Colon (tissue), 2 donors: ENCODE results near the gene MAP1LC3B2.

Experiments used
- FAIRE-seq: peaks from 2 replicates; lab custom pipeline; 2012; peaks lifted over from hg19 to GRCh38; lab: Jason Lieb, UNC
- donor health status: control.
- donor health status: control.

Gene MAP1LC3B2

DNA sequence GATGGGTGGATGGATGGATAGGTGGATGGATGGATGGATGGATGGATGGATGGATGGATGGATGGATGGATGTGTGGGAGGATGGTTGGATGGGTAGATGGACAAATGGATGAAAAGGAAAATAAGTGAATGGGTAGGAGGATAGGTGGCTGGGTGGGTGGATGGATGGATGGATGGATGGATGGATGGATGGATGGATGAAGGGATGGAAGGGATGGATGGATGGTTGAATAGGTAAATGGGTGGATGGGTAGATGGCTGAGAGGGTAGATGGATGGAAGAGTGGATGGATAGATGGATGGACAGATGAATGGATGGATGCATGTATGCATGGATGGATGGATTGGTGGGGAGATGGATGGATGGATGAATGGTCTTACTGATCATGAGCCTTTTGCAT lies 36.5 kb downstream of the MAP1LC3B2 start:
- FAIRE-seq, result no peak

DNA sequence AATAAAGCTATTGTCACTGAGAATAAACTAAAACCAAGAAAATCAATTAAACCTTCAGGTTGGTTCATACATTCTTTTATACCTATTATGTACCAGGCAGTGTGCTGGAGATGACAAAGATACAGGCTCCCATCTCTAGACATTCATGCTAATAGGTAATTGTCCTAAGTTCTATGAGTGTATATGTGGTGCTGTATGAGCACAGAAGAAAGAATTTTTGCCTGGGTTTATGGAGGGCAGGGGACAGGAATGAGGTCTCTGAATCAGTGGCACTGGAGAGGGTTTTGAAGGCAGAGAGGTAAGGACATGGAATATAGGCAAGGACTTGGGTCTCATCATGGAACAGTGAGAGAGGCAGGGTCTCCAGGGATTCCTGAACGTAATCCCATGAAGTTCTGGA lies 38.7 kb downstream of the MAP1LC3B2 start:
- FAIRE-seq, result no peak

DNA sequence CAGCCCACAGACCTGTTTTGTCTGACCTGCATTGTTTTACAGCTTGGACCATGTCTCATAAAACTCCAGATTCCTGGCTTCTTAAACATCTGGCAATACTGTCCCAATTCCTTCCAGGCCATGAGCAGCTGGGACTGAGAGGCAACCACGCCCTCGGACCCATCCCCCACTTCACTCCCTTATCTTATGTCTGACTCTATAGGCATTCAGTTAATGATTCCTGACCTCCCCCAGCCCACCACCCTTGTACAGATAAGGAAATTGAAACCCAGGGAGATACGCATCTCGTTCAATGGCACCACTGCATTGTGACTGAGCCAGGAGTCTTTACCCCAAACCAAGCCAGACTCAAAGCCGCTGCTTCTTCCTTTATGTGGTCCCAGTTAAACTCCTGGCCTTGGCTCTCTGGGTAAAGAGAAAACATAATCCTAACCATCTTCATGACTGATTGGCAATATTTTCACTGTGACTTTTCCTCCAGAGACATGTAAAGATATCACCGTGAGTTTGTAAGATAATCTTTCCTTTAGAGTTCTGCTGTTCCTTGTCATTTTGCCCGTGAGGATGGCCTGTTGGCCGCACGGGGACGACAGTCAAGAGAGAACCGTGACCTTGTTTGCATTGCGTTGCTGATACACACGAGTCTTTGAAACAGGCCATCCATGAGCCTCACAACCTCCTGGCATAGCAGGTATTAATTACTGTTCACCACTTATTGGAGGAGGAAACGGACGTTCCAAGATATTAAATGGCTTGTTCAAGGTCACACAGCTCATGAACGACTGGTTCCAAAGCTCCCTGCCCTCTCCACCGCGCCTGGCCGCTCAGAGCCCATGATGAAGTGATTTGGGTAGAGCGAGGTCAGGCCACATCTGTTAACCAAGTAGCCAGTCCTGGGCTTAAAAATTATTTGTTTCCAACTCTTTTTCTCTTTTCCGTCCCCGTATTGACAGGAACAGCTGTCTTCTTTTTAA lies 39.4 kb downstream of the MAP1LC3B2 start:
- no peak for FAIRE-seq

DNA sequence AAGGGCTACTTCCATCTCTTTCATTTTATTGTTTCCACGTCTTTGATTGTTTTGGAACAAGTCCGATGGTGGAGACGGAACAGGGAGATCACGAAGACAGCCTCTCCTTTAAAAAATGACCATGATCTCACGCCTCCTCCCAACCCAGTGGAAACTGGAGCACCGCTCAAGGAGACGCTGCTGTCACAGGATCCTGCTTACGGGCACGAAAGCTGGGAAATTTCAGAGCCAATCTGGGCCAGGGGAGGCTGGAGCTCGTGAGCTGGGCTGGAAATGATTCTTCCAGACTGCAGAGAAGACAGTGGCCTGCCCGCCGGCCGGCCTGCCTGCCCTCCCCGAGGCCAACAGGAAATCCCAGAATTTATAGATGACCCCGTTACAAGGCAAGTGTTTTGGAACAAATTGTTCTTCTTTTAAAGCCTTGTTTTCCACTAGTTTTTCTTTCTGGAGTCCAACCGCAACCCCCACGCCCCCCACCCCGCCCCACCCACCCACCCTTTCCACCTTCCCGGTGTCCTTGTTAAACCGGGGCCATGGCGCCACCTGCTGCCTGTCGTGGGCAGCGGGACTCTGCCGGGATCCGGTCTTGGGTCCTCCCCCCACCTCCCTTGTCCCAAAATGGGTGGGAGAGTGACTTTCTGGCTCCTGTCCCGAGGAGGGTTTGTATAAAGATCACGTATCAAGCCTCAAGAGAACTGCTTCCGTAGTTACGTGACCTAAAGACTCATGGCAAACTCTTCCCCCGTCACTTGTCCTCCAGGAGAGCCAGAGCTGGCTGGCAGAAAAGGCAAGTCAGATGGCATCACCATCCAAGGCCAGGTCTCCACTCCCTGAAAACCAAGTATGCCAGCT lies 40.3 kb downstream of the MAP1LC3B2 start:
- no peak for FAIRE-seq

DNA sequence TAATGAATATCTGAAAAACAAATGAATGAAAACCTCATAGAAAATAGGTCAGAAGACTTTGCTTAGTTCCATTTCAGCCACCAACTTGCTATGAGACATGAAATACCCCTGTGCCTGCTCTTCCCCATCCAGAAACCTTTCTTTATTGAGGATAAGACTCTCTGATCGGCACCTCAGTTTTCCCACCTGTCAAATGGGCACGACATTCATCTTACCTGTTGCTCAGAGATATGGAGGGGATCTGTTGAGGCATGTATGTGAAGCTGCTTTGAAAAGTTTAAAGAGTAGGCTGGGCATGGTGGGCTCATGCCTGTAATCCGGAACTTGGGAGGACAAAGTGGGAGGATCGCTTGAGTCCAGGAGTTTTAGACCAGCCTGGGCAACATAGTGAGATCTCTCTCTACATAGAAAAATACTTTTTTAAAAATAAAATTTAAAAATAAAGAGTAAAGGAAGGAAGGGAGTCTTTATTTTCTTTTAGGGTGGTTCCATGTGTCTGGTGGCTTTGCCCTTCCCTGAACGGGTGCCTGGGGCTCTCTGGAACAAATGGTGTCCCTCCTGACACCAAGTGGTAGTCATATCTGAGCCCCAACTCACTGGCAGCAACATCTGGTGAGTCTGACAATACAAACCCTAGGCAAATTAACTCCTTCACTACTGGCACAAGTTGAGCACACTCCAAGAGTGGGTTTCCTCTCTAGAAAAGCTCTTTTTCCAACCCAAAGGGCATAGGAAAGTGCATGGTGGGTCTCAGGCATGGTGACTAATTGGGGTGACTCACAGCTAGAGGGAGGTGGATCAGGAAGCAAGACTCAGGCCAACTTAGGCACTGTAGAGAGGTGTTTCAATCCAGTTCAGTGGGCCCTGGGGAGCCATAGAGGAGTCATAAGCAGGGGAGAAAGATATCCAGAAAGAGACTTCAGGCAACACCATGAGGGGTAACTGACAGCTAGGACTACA lies 42.1 kb downstream of the MAP1LC3B2 start:
- no peak for FAIRE-seq

DNA sequence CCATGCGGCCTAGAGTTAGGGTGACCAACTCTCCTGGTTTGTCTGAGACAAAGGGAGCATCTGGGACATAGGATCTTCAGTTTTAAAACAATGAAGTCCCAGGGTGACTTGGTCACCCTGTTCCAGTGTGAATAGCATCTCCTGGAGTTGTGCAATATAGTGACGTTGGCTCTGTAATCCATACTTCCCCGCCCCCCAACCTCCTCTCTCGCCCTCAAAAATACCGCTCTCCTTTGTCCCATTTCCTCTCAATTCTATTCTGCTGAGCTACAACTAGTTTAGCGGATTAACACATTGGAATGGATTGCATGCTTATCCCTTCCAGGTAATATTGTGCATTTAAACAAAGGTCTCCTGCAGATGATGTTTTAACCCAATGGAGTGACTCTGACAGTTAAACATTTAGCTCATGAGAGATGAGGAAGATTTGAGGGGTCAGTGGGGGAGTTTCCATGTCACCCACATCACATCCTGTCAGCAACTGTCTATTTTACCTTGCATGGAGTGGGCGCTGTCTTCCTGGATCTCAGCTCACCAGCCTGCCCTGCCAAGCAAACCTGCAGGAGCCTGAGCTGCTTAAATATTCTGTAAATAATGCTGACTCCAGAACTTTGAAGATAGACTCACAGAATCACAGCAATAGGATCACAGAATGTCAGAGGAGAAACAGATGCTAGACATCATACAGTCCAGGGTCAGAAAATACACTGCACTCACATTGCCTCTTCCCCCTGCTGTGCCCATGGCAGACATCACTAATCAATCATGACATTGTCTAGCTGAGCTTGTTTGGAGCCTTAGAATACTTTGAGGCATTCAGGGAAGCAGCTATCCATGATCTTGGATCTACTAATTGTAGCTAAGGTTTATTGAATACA lies 43.0 kb downstream of the MAP1LC3B2 start:
- no peak for FAIRE-seq

DNA sequence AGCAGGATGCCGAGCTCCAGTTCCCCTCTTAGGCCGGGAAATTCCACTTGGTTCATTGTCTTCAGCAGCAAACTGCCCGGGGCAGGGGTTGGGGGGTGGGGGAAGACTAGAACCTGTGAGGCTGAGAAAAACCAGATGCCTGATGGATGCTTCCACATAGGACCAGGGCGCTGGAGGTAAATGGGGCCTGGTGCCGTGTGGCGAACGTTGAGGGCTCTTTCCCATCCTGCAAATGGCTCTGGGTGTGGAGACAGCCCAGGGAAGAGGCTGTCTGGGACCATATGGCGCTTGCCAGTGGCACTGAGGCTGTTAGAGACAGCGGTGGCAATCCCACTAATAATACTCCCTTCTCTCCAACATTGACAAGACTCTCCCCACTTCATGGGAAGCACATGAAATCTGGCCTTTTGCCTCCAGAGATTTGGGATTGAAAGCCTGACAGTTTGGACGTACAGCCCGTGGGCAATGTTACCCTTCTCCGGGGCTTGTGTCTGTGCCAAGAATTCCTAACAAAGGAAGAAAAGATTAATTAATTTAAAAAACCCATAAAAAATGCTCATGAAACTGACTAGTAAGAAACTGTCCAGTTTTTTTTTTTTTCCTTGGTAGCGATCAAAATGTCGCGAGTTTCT lies 44.5 kb downstream of the MAP1LC3B2 start:
- FAIRE-seq, result no peak

DNA sequence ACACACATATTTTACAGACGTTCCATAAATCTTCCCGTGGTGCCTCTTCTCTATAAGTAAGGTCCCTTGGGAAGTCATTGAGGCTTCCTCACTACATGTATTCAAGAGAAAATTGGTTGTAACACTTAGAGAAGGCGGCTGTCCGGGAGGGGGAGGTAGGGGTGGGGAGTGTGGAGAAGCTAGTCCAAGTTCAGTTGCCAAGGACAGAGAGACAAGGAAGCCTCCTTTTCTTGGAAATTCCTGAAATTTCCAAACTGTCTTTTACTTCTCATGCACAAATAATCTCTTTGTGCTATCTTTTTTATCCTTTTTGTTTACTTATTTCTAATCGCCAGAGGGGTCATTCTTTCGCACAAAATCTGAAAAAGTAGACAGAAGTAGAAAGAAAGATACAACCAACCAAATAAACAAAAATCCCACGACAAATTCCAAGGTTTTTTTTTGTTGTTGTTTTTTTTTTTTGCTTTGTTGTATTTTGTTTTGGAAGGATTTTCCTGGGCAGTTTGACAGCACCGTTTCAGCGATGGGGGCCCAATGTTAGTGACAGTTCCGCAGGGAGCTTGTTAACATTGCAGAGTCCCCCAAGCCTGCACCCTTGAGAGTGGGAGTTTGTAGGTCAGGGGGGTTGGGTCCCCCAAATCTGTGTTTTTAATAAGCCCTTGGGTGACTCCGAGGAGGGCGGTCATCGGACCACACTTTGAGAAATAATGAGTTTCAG lies 45.2 kb downstream of the MAP1LC3B2 start:
- no peak for FAIRE-seq

DNA sequence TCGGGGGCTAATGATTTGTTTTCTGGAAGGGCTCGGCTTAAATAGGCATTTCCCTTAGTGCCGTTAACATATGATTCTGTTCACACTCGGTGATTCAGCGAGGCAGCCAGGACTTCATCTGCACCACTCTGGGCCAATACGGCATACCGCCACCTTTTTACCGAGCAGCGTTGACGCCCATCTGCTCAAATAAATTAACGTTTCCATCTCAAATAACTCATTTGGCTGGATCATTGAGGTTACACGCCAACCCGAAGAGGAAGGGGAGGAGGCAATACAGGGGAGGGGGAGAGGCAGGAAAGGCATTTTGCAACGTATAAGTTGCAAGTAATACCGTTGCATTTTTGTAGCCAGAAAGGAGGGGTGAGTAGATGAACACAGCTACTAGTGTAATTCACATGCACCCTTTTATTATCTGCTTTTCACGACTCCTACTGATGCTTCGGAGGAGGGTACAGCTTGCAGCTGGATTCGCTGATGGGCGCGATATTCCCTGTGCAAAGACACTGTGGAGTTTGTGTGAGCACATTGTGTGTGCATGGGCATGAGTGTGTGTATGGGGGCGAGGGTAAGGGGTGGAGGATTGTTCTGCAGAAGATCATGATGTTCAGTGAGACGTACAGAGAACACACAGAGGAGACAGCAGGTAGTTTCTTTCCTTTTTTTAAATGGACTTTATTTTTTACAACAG lies 45.9 kb downstream of the MAP1LC3B2 start:
- FAIRE-seq, result no peak

DNA sequence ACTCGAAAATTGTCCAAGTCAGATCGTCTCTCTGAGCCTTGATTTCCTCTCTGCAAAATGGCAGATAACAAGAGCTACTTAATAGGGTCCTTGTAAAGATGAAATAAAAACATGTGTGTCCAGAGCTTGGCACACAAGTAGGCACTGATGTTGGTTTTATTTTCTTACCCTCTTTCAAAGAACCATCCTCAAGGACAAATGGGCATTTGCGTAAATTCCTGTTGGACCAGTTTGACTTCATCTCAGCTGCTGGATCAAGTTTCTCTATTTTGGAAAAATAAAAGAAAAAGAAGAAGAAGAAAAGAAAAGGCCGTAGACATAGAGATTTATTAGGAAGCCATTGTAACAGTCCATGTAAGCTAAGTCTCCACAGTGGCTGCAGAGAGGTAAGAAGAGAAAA lies 47.2 kb downstream of the MAP1LC3B2 start:
- FAIRE-seq, result no peak

DNA sequence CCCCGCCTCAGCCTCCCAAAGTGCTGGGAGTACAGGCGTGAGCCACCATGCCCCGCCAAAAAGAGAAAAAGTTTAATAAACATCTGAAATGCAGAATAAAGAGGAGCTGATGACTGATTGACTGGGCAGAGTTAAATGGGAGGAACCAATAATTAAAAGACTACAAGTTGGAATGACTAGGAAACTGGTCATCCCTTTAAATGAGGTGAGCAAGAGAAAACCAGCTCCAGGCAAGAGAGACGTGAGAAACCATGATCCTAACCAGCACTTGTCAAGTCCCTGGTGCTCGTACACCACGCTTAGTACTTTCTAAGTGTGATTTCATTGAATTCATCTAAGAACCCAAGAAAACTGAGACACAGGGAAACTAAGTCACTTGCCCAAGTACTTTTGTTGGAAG lies 47.9 kb downstream of the MAP1LC3B2 start:
- no peak for FAIRE-seq

DNA sequence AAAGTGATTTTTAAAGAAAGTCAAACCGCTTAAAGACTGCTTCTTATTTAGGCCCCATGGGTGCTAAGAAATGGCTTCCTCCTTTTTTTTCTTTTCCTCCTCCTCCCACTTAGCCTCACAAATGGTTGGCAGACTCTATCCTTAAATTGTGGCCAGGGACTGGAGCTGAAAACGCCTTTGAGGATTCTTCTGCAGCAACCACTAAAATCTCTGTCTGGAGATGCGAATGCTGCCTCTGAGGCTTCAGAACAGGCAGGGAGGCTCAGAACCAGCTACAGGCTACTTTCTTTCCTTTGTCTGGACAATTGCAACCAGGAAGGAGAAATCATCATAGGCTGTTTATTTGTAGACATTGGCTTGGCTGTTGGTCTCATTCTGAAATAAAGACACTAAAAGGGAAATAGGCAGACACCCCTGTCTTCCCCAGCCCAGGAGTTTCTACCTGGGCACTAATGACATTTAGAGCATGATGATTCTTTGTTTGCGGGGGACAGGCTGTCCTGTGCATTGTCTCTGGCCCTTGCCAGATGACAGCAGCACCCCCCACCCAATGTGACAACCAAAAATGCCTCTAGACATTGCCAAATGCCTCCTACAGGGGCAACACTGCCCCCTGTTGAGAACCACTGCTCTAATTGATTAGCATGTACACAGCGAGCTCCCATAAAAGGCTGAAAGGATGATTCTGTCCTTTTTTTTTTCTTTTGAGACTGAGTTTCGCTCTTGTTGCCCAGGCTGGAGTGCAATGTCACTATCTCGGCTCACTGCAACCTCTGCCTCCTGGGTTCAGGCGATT lies 50.3 kb downstream of the MAP1LC3B2 start:
- no peak for FAIRE-seq

DNA sequence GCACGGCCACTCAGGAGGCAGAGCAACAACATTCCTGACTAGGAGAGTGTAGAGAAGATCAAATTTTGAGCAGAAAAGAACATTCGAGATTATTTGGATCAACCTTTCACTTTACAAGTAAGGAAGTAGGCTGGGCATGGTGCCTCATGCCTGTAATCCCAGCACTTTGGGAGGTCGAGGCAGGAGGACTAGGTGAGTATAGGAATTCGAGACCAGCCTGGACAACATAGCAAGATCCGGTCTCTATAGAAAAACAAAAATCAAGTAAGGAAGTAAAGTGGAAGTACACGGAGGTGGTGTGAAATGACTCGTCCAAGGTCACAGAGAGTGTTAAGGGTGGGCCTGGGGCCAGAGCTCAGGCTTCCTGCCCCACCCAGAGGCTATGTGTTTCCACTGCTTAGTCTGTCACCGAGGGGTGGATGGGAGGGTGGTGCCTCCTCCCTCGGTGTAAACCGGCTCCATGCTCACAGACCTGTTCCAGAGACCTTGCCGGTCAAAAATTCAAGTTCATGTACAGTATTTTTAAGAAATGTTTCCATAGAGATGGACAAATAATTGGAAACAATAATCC lies 51.9 kb downstream of the MAP1LC3B2 start:
- FAIRE-seq, result no peak

DNA sequence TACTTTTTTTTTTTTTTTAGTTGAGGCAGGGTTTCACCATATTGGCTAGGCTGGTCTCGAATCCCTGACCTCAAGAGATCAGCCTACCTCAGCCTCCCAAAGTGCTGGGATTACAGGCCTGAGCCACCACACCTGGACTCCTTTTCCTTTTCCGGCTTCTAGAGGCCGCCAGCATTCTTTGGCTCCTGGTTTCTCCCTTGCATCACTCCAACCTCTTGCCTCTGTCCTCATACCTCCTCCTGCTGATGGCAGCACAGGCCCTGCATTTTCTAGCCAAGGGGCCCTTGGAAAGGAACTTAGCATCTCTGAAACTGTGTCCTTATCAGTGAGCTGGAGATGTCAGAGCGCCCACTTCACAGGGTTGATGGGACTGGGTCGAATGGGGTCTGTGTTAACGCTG lies 53.3 kb downstream of the MAP1LC3B2 start:
- FAIRE-seq, result no peak

DNA sequence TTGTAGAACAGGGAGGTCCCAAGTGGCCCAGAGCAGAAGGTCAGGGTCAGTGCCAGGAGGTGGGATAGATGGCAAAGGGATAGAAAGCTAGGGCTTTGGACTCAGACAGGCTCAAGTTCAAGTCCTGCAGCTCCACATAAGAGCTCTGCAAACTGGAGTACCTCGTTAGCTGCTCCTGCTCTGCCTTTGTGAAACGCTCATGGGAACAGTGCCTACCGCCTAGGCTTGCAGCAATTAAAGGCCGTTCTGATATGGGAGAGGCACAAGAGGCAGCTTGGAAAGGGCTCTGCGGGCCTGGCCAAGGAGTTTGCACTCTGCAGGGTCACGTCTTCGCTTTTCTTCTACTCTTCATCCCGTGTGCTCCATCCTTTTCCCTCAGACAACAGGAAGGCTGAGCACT lies 54.1 kb downstream of the MAP1LC3B2 start:
- FAIRE-seq, result no peak

DNA sequence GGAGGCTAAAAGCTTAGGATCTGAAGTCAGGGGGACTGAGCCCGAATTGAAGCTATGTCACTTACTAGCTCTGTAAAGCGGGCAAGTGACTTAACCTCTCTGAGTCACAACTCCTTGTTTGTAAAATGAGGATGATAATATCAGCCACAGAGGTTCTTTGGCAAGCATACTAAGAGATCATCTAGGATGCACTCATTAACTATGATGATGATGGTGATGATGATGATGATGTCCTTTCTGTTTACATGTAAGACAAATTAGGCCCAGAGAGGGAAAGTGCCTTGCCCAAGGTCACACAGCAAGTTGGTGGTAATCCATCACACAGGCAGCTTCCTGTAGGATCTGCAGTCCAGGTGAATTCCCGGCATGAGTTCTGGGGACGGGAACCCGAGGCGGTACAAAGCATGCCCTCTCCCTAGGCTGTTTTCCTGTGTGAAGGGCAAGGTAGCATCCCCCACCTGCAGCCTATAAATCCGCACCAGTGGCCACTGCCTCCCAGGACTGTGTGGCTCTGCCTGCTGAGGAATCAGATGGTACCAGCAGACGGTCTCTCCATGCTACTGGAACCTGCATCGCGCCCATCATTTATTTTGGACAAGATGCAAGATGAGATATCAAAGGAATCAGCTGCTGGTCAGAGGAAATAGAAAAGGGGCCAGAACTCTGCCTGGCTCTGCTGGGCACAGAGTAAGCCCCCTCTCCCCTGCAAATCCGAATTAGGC lies 55.2 kb downstream of the MAP1LC3B2 start:
- FAIRE-seq, result no peak

DNA sequence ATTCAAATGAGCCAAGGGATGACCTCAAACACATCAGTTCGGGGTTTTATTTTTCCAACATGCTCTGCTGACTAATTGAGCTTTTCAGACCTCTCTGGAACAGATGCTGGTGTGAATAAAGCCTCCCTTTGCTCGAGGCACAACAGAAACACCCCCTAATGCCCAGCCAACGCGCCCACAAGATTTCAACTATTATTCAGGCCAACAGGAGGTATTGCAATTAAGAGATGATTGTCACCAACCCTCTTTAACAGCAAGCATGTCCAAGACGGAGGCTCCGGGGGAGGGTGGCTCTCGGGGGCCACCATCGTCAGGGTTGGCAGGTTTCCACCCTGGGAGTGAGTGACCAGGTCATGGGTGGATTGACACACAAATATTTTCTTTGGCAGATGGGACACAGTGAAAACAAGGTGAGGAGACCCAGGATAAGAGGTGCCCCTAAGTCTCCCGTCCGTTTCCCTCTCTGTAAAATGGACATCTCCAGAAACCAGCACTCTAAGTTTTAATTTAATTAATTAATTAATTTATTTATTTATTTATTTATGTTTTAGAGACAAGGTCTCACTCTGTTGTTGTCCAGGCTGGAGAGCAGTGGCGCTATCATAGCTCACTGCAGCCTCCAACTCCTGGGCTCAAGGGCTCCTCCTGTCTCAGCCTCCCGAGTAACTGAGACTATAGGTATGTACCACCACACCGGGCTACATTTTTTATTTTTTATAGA lies 56.1 kb downstream of the MAP1LC3B2 start:
- no peak for FAIRE-seq
